NCI-H2171 (cell line): ENCODE results near the gene CSRP2.

Source experiments
- DNase-seq: peaks from one replicate; lab custom pipeline; 2025; lab: John Stamatoyannopoulos, UW

Gene CSRP2

GRCh38 chr12:76891609-76892008 is 12.8 kb upstream of the CSRP2 start:
- no peak for DNase-seq

- no peak for DNase-seq
Observed at GRCh38 chr12:76890151-76891143, 11.6 kb upstream of the CSRP2 start.

- no peak for DNase-seq
Observed at GRCh38 chr12:76888775-76889174, 10.0 kb upstream of the CSRP2 start.

- peak; percentile 9 for DNase-seq
Observed at GRCh38 chr12:76883811-76884210, 5.0 kb upstream of the CSRP2 start.

- no peak for DNase-seq
Observed at GRCh38 chr12:76883151-76883550, 4.3 kb upstream of the CSRP2 start.

GRCh38 chr12:76882367-76882766 is 3.5 kb upstream of the CSRP2 start:
- no peak for DNase-seq

GRCh38 chr12:76881142-76881541 is 2.3 kb upstream of the CSRP2 start:
- no peak for DNase-seq

- DNase-seq, result no peak
Observed at GRCh38 chr12:76880519-76881023, 1.8 kb upstream of the CSRP2 start.

GRCh38 chr12:76879710-76880518 is 1.1 kb upstream of the CSRP2 start:
- no peak for DNase-seq

GRCh38 chr12:76878099-76878898 is 520 bp downstream of the CSRP2 start:
- peak; percentile 19 for DNase-seq

- no peak for DNase-seq
Observed at GRCh38 chr12:76876696-76877229, 2.1 kb downstream of the CSRP2 start.

- DNase-seq, result no peak
Observed at GRCh38 chr12:76874491-76875190, 4.2 kb downstream of the CSRP2 start.

- no peak for DNase-seq
Observed at GRCh38 chr12:76874027-76874426, 4.8 kb downstream of the CSRP2 start.

GRCh38 chr12:76872415-76872814 is 6.4 kb downstream of the CSRP2 start:
- DNase-seq, result no peak

GRCh38 chr12:76871742-76872141 is 7.1 kb downstream of the CSRP2 start:
- DNase-seq, result no peak

GRCh38 chr12:76871082-76871481 is 7.7 kb downstream of the CSRP2 start:
- DNase-seq, result no peak

- peak; percentile 59 for DNase-seq
Observed at GRCh38 chr12:76866726-76867125, 12.1 kb downstream of the CSRP2 start.

- peak; percentile 18 for DNase-seq
Observed at GRCh38 chr12:76866151-76866567, 12.7 kb downstream of the CSRP2 start.

GRCh38 chr12:76864791-76865400 is 13.9 kb downstream of the CSRP2 start:
- no peak for DNase-seq

GRCh38 chr12:76863837-76864236 is 15.0 kb downstream of the CSRP2 start:
- DNase-seq, result no peak
